Activated T-cell treated with anti-CD3 and anti-CD28 coated beads, Interleukin-2, amount 50 U/mL, for 24 hours (primary cell): Measurements from ENCODE around the gene MINDY4.

ENCODE experiments used
- DNase-seq: peaks from one replicate; pipeline ENCODE4 v3.0.0-alpha.2; 2020
- H3K27ac Mint-ChIP-seq: 2 replicates; pipeline ENCODE4 v1.8.0; 2020; ENCODE audit warnings: mild to moderate bottlenecking, mixed read lengths
- H3K27me3 Mint-ChIP-seq: 2 replicates; pipeline ENCODE4 v1.8.0; 2020; ENCODE audit warnings: mixed read lengths
- H3K36me3 Mint-ChIP-seq: 2 replicates; pipeline ENCODE4 v1.8.0; 2020; ENCODE audit warnings: low read depth, mixed read lengths
- H3K4me1 Mint-ChIP-seq: 2 replicates; pipeline ENCODE4 v1.8.0; 2020; ENCODE audit warnings: low read depth, mixed read lengths
- H3K4me3 Mint-ChIP-seq: 2 replicates; pipeline ENCODE4 v1.8.0; 2020; ENCODE audit warnings: mild to moderate bottlenecking, moderate library complexity, mixed read lengths
- H3K9me3 Mint-ChIP-seq: 2 replicates; pipeline ENCODE4 v1.8.0; 2020; ENCODE audit warnings: mixed read lengths

MINDY4 gene

GRCh38 chr7:30734497-30734896 is 36.7 kb upstream of the MINDY4 start:
- H3K4me1 Mint-ChIP-seq: peaks cover 41% of the 10 kb centered on the region
- no peaks in the 10 kb centered on the region for H3K9me3 Mint-ChIP-seq
- no peak overlapping the region for H3K27ac Mint-ChIP-seq

GRCh38 chr7:30735631-30736030 is 35.6 kb upstream of the MINDY4 start:
- Mint-ChIP-seq H3K4me1 (peaks cover 45% of the 10 kb centered on the region), H3K27ac (no peak overlapping the region), H3K36me3 (no peaks in the 10 kb centered on the region), H3K4me3 (no peak overlapping the region), H3K27me3 (no peaks in the 10 kb centered on the region), H3K9me3 (no peaks in the 10 kb centered on the region)
- no peak for DNase-seq

More at GRCh38 chr7:30734497-30734896, 36.7 kb upstream of the MINDY4 start:
- Mint-ChIP-seq H3K27me3 (no peaks in the 10 kb centered on the region), H3K36me3 (no peaks in the 10 kb centered on the region), H3K4me3 (no peak overlapping the region)
- no peak for DNase-seq

- no peaks in the 10 kb centered on the region for H3K36me3 Mint-ChIP-seq
- H3K9me3 Mint-ChIP-seq: no peaks in the 10 kb centered on the region
Measured at GRCh38 chr7:30736291-30736690, 34.9 kb upstream of the MINDY4 start.

GRCh38 chr7:30738026-30738915 is 32.9 kb upstream of the MINDY4 start:
- DNase-seq: peak; percentile 38
- Mint-ChIP-seq H3K27ac (peak overlapping the region; percentile 79), H3K9me3 (no peaks in the 10 kb centered on the region), H3K4me1 (peaks cover 34% of the 10 kb centered on the region), H3K4me3 (no peak overlapping the region), H3K27me3 (no peaks in the 10 kb centered on the region), H3K36me3 (no peaks in the 10 kb centered on the region)

More at GRCh38 chr7:30736291-30736690, 34.9 kb upstream of the MINDY4 start:
- no peaks in the 10 kb centered on the region for H3K27me3 Mint-ChIP-seq
- no peak overlapping the region for H3K27ac Mint-ChIP-seq
- peaks cover 44% of the 10 kb centered on the region for H3K4me1 Mint-ChIP-seq
- no peak for DNase-seq
- H3K4me3 Mint-ChIP-seq: no peak overlapping the region

- H3K4me1 Mint-ChIP-seq: peaks cover 38% of the 10 kb centered on the region
- H3K4me3 Mint-ChIP-seq: no peak overlapping the region
- no peaks in the 10 kb centered on the region for H3K9me3 Mint-ChIP-seq
- no peaks in the 10 kb centered on the region for H3K27me3 Mint-ChIP-seq
- DNase-seq: no peak
- H3K27ac Mint-ChIP-seq: no peak overlapping the region
- H3K36me3 Mint-ChIP-seq: no peaks in the 10 kb centered on the region
Measured at GRCh38 chr7:30739691-30740090, 31.5 kb upstream of the MINDY4 start.

- H3K4me1 Mint-ChIP-seq: peaks cover 38% of the 10 kb centered on the region
- DNase-seq: peak; percentile 84
- no peak overlapping the region for H3K4me3 Mint-ChIP-seq
- H3K27ac Mint-ChIP-seq: no peak overlapping the region
- H3K9me3 Mint-ChIP-seq: no peaks in the 10 kb centered on the region
- no peaks in the 10 kb centered on the region for H3K36me3 Mint-ChIP-seq
- H3K27me3 Mint-ChIP-seq: no peaks in the 10 kb centered on the region
Measured at GRCh38 chr7:30740417-30741181, 30.6 kb upstream of the MINDY4 start.

- H3K27me3 Mint-ChIP-seq: no peaks in the 10 kb centered on the region
- no peaks in the 10 kb centered on the region for H3K9me3 Mint-ChIP-seq
- no peak overlapping the region for H3K27ac Mint-ChIP-seq
- no peak for DNase-seq
- no peak overlapping the region for H3K4me3 Mint-ChIP-seq
- H3K36me3 Mint-ChIP-seq: no peaks in the 10 kb centered on the region
- H3K4me1 Mint-ChIP-seq: peaks cover 38% of the 10 kb centered on the region
Measured at GRCh38 chr7:30741289-30741688, 29.9 kb upstream of the MINDY4 start.

GRCh38 chr7:30743371-30744074 is 27.7 kb upstream of the MINDY4 start:
- H3K36me3 Mint-ChIP-seq: no peaks in the 10 kb centered on the region

GRCh38 chr7:30744075-30744417 is 27.2 kb upstream of the MINDY4 start:
- Mint-ChIP-seq H3K27ac (no peak overlapping the region), H3K4me1 (peaks cover 16% of the 10 kb centered on the region), H3K9me3 (no peaks in the 10 kb centered on the region), H3K36me3 (no peaks in the 10 kb centered on the region), H3K4me3 (no peak overlapping the region), H3K27me3 (no peaks in the 10 kb centered on the region)
- no peak for DNase-seq

More at GRCh38 chr7:30743371-30744074, 27.7 kb upstream of the MINDY4 start:
- peaks cover 22% of the 10 kb centered on the region for H3K4me1 Mint-ChIP-seq
- H3K4me3 Mint-ChIP-seq: no peak overlapping the region
- no peak overlapping the region for H3K27ac Mint-ChIP-seq
- H3K9me3 Mint-ChIP-seq: no peaks in the 10 kb centered on the region
- no peak for DNase-seq
- H3K27me3 Mint-ChIP-seq: no peaks in the 10 kb centered on the region

GRCh38 chr7:30745261-30745941 is 25.8 kb upstream of the MINDY4 start:
- no peaks in the 10 kb centered on the region for H3K27me3 Mint-ChIP-seq
- H3K4me3 Mint-ChIP-seq: no peak overlapping the region
- peaks cover 5% of the 10 kb centered on the region for H3K4me1 Mint-ChIP-seq
- no peaks in the 10 kb centered on the region for H3K36me3 Mint-ChIP-seq
- H3K27ac Mint-ChIP-seq: no peak overlapping the region
- no peak for DNase-seq
- H3K9me3 Mint-ChIP-seq: no peaks in the 10 kb centered on the region

GRCh38 chr7:30750010-30750409 is 21.2 kb upstream of the MINDY4 start:
- no peak overlapping the region for H3K27ac Mint-ChIP-seq
- H3K9me3 Mint-ChIP-seq: no peaks in the 10 kb centered on the region
- H3K4me3 Mint-ChIP-seq: no peak overlapping the region
- no peaks in the 10 kb centered on the region for H3K4me1 Mint-ChIP-seq
- DNase-seq: no peak
- no peaks in the 10 kb centered on the region for H3K27me3 Mint-ChIP-seq
- no peaks in the 10 kb centered on the region for H3K36me3 Mint-ChIP-seq

- H3K4me3 Mint-ChIP-seq: no peak overlapping the region
- no peaks in the 10 kb centered on the region for H3K27me3 Mint-ChIP-seq
- no peaks in the 10 kb centered on the region for H3K4me1 Mint-ChIP-seq
- DNase-seq: no peak
- no peaks in the 10 kb centered on the region for H3K9me3 Mint-ChIP-seq
- H3K36me3 Mint-ChIP-seq: no peaks in the 10 kb centered on the region
- no peak overlapping the region for H3K27ac Mint-ChIP-seq
Measured at GRCh38 chr7:30750683-30751650, 20.2 kb upstream of the MINDY4 start.

GRCh38 chr7:30751696-30752273 is 19.4 kb upstream of the MINDY4 start, which contains the start of gene INMT:
Gene INMT, plus strand, starts transcription at chr7:30752135. Its CDS starts 16 bp downstream, at chr7:30752151.
- H3K27ac Mint-ChIP-seq: no peak within 1 kb of the TSS
- H3K4me3 Mint-ChIP-seq: no peak within 1 kb of the TSS
- H3K9me3 Mint-ChIP-seq: no peaks in the 10 kb centered on the region
- no peaks in the 10 kb centered on the region for H3K4me1 Mint-ChIP-seq
- no peak for DNase-seq
- no peaks in the 10 kb centered on the region for H3K27me3 Mint-ChIP-seq
- no peaks in the 10 kb centered on the region for H3K36me3 Mint-ChIP-seq
